Colonic mucosa (tissue), 4 donors: Measurements from ENCODE around the gene RIPOR3. TPM values are rescaled to one million over a fixed set of nuclear protein-coding genes. Genes with fewer than 3 reads are reported as not detected.

ENCODE experiments used
- DNase-seq: peaks from one replicate; pipeline ENCODE4 v3.0.0-alpha.2; 2020
- H3K27ac ChIP-seq: fragments of 200-600 bp; one replicate; pipeline ENCODE4 v1.8.0; 2021
- H3K27me3 ChIP-seq: fragments of 200-600 bp; one replicate; pipeline ENCODE4 v1.8.0; 2021
- H3K36me3 ChIP-seq: fragments of 200-600 bp; one replicate; pipeline ENCODE4 v1.8.0; 2021
- H3K4me1 ChIP-seq: fragments of 200-600 bp; one replicate; pipeline ENCODE4 v1.8.0; 2021; ENCODE audit warnings: mild to moderate bottlenecking
- H3K4me3 ChIP-seq: fragments of 200-600 bp; one replicate; pipeline ENCODE4 v1.8.0; 2021
- H3K9ac ChIP-seq, 2 donors: one replicate each; pipeline ENCODE4 v1.7.0; 2013; ENCODE audit warnings: control low read depth in 2 of 2, low read depth in 2 of 2, low read length in 2 of 2
- H3K9me3 ChIP-seq: fragments of 200-600 bp; one replicate; pipeline ENCODE4 v1.8.0; 2021
- intact Hi-C: fragments of 100-400 bp; cut with DNase I; formaldehyde crosslinking; loops from one replicate; pipeline ENCODE4 v1.14.1; 2022
- total RNA-seq, 2 donors: library from RNA; stranded (reverse); fragmentation: NEBNext Ultra II Directional in 1 of 2; extraction: Animal tissue kit (Norgen Biotek cat#: 25700) in 1 of 2; gene quantifications; one replicate each; pipeline ENCODE4 v1.2.1, GENCODE V29; 2021
- TF ChIP-seq, protein P1 (sequence below): fragments of 200-600 bp; IDR thresholded peaks from one replicate; pipeline ENCODE4 v1.8.0; 2022; ENCODE audit warnings: antibody characterized with exemption, mild to moderate bottlenecking
- donor health status: healthy.
- donor health status: DM: no; HTN: no; CAD: no.
- donor health status: DM: no; HTN: no; CAD: no.

RIPOR3 gene
- total RNA-seq, 2 donors from 2014 or later: 1.9 to 2.9 TPM

DNA sequence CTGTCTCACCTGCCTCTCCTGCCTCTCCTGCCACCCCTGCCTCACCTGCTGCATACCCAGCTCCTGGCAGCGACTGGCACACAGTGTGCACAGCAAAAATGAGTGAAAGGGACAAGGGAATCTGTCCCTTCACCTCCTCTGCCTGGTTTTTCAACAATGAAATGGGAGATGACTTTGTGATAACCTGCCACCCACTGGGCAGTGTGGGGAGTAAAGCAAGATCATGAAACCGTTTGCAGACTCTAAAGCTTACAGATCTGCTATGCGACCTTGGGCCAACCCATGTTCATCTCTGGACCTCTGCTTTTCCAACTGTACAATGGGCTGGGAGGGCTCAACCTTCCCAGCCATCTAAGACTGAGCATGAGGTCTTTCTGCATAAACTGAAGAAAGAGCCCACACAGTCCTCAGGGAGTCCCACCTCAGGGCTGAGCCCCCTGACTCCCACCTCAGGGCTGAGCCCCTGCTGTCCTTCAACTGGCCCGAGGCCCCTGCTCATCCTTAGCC lies 81.1 kb downstream of the RIPOR3 start:
- no peaks in the 10 kb centered on the region for H3K4me1 ChIP-seq
- no peak overlapping the region for H3K27ac ChIP-seq
- H3K36me3 ChIP-seq: no peaks in the 10 kb centered on the region
- no peak for DNase-seq
- H3K4me3 ChIP-seq: no peak overlapping the region
- TF ChIP-seq, protein P1, sequence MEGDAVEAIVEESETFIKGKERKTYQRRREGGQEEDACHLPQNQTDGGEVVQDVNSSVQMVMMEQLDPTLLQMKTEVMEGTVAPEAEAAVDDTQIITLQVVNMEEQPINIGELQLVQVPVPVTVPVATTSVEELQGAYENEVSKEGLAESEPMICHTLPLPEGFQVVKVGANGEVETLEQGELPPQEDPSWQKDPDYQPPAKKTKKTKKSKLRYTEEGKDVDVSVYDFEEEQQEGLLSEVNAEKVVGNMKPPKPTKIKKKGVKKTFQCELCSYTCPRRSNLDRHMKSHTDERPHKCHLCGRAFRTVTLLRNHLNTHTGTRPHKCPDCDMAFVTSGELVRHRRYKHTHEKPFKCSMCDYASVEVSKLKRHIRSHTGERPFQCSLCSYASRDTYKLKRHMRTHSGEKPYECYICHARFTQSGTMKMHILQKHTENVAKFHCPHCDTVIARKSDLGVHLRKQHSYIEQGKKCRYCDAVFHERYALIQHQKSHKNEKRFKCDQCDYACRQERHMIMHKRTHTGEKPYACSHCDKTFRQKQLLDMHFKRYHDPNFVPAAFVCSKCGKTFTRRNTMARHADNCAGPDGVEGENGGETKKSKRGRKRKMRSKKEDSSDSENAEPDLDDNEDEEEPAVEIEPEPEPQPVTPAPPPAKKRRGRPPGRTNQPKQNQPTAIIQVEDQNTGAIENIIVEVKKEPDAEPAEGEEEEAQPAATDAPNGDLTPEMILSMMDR: no peak
- H3K27me3 ChIP-seq: no peaks in the 10 kb centered on the region
- H3K9me3 ChIP-seq: no peaks in the 10 kb centered on the region
- no peak overlapping the region for H3K9ac ChIP-seq
- intact Hi-C loops: no loop called here

DNA sequence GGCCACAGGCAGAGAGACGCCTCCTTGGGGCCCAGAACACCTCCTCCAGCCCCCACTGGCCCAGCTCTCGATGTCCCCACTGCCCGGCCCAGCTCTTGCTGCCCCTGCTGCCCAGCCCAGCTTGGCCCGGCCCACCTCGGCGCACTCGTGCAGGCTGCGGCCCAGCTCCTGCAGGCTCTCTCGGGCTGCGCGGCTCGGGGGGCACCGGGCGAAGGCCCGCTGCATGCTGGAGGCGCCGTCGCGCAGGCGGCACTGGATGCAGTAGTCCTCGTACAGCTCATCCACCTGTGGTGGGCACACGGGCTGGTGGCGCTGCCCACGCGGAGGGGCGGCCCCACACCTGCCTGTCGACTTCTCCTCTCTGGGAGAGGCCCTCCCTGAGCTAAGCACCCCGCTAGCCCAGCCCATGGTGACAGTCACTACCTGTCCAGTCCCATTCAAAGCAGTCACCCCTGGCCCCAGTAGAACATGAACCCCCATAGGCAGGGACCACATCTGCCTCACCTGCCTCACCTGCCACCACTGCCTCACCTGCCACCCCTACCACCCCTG lies 81.8 kb downstream of the RIPOR3 start:
- DNase-seq: no peak
- H3K4me3 ChIP-seq: no peak overlapping the region
- H3K9ac ChIP-seq: no peak overlapping the region
- no peaks in the 10 kb centered on the region for H3K4me1 ChIP-seq
- no peaks in the 10 kb centered on the region for H3K36me3 ChIP-seq
- H3K9me3 ChIP-seq: no peaks in the 10 kb centered on the region
- TF ChIP-seq, protein P1: no peak
- H3K27ac ChIP-seq: no peak overlapping the region
- no peaks in the 10 kb centered on the region for H3K27me3 ChIP-seq
- intact Hi-C loops: no loop called here

- no peak overlapping the region for H3K4me3 ChIP-seq
- no peaks in the 10 kb centered on the region for H3K36me3 ChIP-seq
- no peak overlapping the region for H3K9ac ChIP-seq
- H3K27ac ChIP-seq: no peak overlapping the region
- H3K4me1 ChIP-seq: no peaks in the 10 kb centered on the region
- H3K27me3 ChIP-seq: no peaks in the 10 kb centered on the region
- no peak for DNase-seq
- H3K9me3 ChIP-seq: no peaks in the 10 kb centered on the region
- intact Hi-C loops: no loop called here
- TF ChIP-seq, protein P1: no peak
Measured at GRCh38 chr20:50608750-50609104, 82.6 kb downstream of the RIPOR3 start.

DNA sequence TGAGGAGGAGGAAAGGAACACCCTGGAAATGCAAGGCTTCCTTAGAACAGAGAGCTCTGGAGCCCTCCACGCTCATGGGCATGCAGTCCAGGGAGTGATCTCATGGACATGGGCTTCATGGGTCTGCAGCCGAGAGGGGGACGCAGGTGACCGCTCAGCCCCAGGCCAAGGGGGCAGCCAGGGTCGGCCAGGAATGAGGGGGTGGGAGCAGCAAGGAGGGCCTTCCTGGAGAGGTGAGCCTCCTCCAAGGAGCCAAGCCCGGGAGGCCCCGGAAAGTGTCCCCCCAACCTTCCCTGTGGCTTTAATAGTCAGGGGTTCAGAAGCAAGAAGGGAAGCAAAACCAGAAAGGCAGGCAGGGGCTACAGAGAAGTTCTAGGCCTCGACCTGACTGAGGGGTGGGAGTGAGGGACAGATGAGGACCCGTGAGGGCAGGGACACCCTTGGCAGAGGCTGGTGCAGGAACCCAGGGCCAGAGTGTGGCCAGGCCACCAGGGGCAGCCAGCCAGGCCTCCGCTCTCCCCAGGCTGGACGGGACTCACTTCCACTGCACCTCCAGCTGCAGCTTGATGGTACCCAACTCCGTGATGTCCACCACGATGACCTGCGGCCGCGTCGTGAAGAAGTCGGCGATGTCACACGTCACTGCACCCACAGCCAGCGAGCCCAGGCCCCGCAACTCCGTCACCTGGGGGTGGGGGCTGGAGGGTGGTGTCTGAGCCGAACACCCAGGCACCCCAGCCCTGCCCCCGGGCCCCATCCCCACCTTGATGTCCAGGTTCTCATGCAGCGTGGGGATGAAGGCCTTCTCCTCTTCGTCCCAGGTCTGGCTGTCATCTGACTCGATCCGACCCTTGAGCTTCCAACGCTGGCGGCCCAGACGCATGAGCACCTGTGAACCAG lies 83.2 kb downstream of the RIPOR3 start:
- Histone ChIP-seq H3K9ac (no peak overlapping the region), H3K27ac (no peak overlapping the region), H3K36me3 (no peaks in the 10 kb centered on the region), H3K9me3 (no peaks in the 10 kb centered on the region), H3K4me1 (no peaks in the 10 kb centered on the region), H3K4me3 (no peak overlapping the region), H3K27me3 (no peaks in the 10 kb centered on the region)
- intact Hi-C loops: no loop called here
- TF ChIP-seq, protein P1: no peak
- no peak for DNase-seq

- TF ChIP-seq, protein P1: no peak
Measured at GRCh38 chr20:50607436-50607835, 83.9 kb downstream of the RIPOR3 start.

More at GRCh38 chr20:50607436-50607835, 83.9 kb downstream of the RIPOR3 start:
- Histone ChIP-seq H3K27ac (no peak overlapping the region), H3K4me1 (no peaks in the 10 kb centered on the region), H3K27me3 (no peaks in the 10 kb centered on the region), H3K9me3 (no peaks in the 10 kb centered on the region), H3K36me3 (no peaks in the 10 kb centered on the region), H3K9ac (no peak overlapping the region), H3K4me3 (no peak overlapping the region)
- intact Hi-C loops: no loop called here
- DNase-seq: no peak
